B cell (primary cell): ENCODE measurements around the gene DNAJB2. TPM values are rescaled to one million over a fixed set of nuclear protein-coding genes. Genes with fewer than 3 reads are reported as not detected.

Experiments
- ATAC-seq: fragments of 200-7000 bp; cut with Tn5 transposase; one replicate; pipeline ENCODE4 v1.10.0; 2021; ENCODE audit warnings: low read depth, mild to moderate bottlenecking, moderate number of reproducible peaks, moderate library complexity
- CTCF ChIA-PET: fragments of 350-600 bp; sonication (Branson Sonifier 250); formaldehyde crosslinking; loops from one replicate; lab custom pipeline; 2021; ENCODE audit warnings: antibody characterized with exemption, inconsistent platforms; lab: Charles Lee
- POLR2A ChIA-PET: fragments of 350-600 bp; sonication (Branson Sonifier 250); formaldehyde crosslinking; loops from one replicate; lab custom pipeline; 2021; ENCODE audit warnings: antibody characterized with exemption; lab: Charles Lee
- DNase-seq: peaks from one replicate; pipeline ENCODE4 v3.0.0; 2013
- H2AFZ ChIP-seq: 2 replicates; pipeline ENCODE4 v1.6.1; 2012; ENCODE audit warnings: mild to moderate bottlenecking, low read depth, low read length; ENCODE audit not compliant: insufficient read depth, poor library complexity, severe bottlenecking
- H3K27ac ChIP-seq, 2 donors: 1 replicate in 1 of 2; 2 replicates in 1 of 2; pipeline ENCODE4 v1.5.1; 2012 to 2013; ENCODE audit warnings: low read length in 2 of 2, mild to moderate bottlenecking in 2 of 2, moderate library complexity in 1 of 2
- H3K27me3 ChIP-seq, 4 experiments: fragments of 200-600 bp in 1 of 4; sonication (generic) in 1 of 4; replicated peaks in 1 of 4; 1 replicate in 2 of 4; 2 replicates in 2 of 4; pipeline versions ENCODE4 v1.6.1 to v1.7.0; 2013 to 2016; ENCODE audit warnings: low read length in 3 of 4, mild to moderate bottlenecking in 2 of 4, mixed read lengths in 1 of 4, moderate library complexity in 1 of 4; ENCODE audit not compliant: insufficient read depth in 4 of 4, control insufficient read depth in 3 of 4; ENCODE audit errors: control extremely low read depth in 1 of 4
- H3K36me3 ChIP-seq, 2 experiments: replicated peaks in 1 of 2; 1 replicate in 1 of 2; 2 replicates in 1 of 2; pipeline versions ENCODE4 v1.6.1 to v1.7.1; 2013; ENCODE audit warnings: low read length in 1 of 2; ENCODE audit not compliant: insufficient read depth in 2 of 2, control insufficient read depth in 1 of 2; ENCODE audit errors: control extremely low read depth in 1 of 2, extremely low read depth in 1 of 2
- H3K4me1 ChIP-seq, 2 donors: fragments of 200-600 bp in 1 of 2; sonication (generic) in 1 of 2; 1 replicate in 1 of 2; 2 replicates in 1 of 2; pipeline versions ENCODE4 v1.5.1 to v1.6.1; 2013 to 2017; ENCODE audit warnings: low read length in 2 of 2; ENCODE audit not compliant: control insufficient read depth in 2 of 2, insufficient read depth in 2 of 2
- H3K4me2 ChIP-seq: replicated peaks from 2 replicates; pipeline ENCODE3; 2012; ENCODE audit warnings: mild to moderate bottlenecking, low read depth, low read length; ENCODE audit not compliant: poor library complexity, severe bottlenecking
- H3K4me3 ChIP-seq, 5 experiments: fragments of 200-600 bp in 1 of 5; sonication (generic) in 1 of 5; 1 replicate in 3 of 5; 2 replicates in 2 of 5; pipeline versions ENCODE4 v1.5.1 to v1.7.0; 2011 to 2016; ENCODE audit warnings: low read length in 4 of 5, mild to moderate bottlenecking in 4 of 5, low read depth in 2 of 5, control low read depth in 1 of 5, moderate library complexity in 1 of 5; ENCODE audit not compliant: insufficient read depth in 1 of 5; ENCODE audit errors: control extremely low read depth in 1 of 5, extremely low read depth in 1 of 5
- H3K79me2 ChIP-seq: fragments of 200-600 bp; sonication (generic); one replicate; pipeline ENCODE4 v1.6.0; 2016; ENCODE audit warnings: low read length; ENCODE audit not compliant: control insufficient read depth, insufficient read depth
- H3K9ac ChIP-seq: fragments of 200-600 bp; sonication (generic); 2 replicates; pipeline ENCODE4 v1.6.1; 2017; ENCODE audit warnings: mild to moderate bottlenecking, low read length, moderate library complexity
- H3K9me3 ChIP-seq, 3 donors: one replicate each; pipeline versions ENCODE4 v1.6.1 to v1.7.1; 2013; ENCODE audit warnings: low read length in 2 of 3; ENCODE audit not compliant: control insufficient read depth in 2 of 3, insufficient read depth in 1 of 3; ENCODE audit errors: control extremely low read depth in 1 of 3
- H4K20me1 ChIP-seq: 2 replicates; pipeline ENCODE4 v1.6.0; 2012; ENCODE audit warnings: mild to moderate bottlenecking, low read length; ENCODE audit not compliant: insufficient read depth, control insufficient read depth, poor library complexity, severe bottlenecking
- H3K27ac Mint-ChIP-seq: one replicate; pipeline ENCODE4 v1.8.0; 2021; ENCODE audit warnings: mixed read lengths
- H3K27me3 Mint-ChIP-seq: one replicate; pipeline ENCODE4 v1.8.0; 2021; ENCODE audit warnings: mixed read lengths
- H3K4me1 Mint-ChIP-seq: one replicate; pipeline ENCODE4 v1.8.0; 2021; ENCODE audit warnings: mixed read lengths
- H3K4me3 Mint-ChIP-seq: one replicate; pipeline ENCODE4 v1.8.0; 2021; ENCODE audit warnings: mixed read lengths
- H3K9me3 Mint-ChIP-seq: one replicate; pipeline ENCODE4 v1.8.0; 2022; ENCODE audit warnings: mixed read lengths; ENCODE audit not compliant: insufficient read depth
- EZH2 ChIP-seq: IDR thresholded peaks from 2 replicates; pipeline ENCODE4 v1.6.1; 2012; ENCODE audit warnings: borderline replicate concordance, low read depth, mild to moderate bottlenecking, moderate library complexity, low read length; ENCODE audit not compliant: insufficient read depth, poor library complexity, severe bottlenecking
- WGBS: methylation state at CpG from one replicate; pipeline ENCODE4 v1.1.5; 2013; ENCODE audit warnings: missing lambda C conversion rate; ENCODE audit not compliant: insufficient coverage; 5-methylcytosine and 5-hydroxymethylcytosine counted together
- intact Hi-C: fragments of 100-400 bp; cut with micrococcal nuclease; formaldehyde crosslinking; loops from one replicate; pipeline ENCODE4 v1.10.0; 2022
- polyA plus RNA-seq: library from polyadenylated mRNA; depleted of rRNA; stranded (reverse); fragments of >200 nt; gene quantifications from 2 replicates; pipeline ENCODE4 v1.2.3, GENCODE V29; 2012
- total RNA-seq, 2 donors: library from RNA; stranded (reverse); fragments of 120-200 nt in 1 of 2; gene quantifications; 1 replicate in 1 of 2; 2 replicates in 1 of 2; pipeline versions ENCODE4 v1.2.3 to v1.2.4, GENCODE V29; 2013 to 2022
- TF ChIP-seq, protein P1 (sequence below): fragments of 200-600 bp; IDR thresholded peaks from one replicate; pipeline ENCODE4 v1.8.0; 2022; ENCODE audit warnings: antibody characterized with exemption, mild to moderate bottlenecking

Gene DNAJB2
- total and polyA plus RNA-seq, 2 donors (not counting 1 experiment from before 2014, with no cell fraction given), result 127 to 184 TPM

DNA sequence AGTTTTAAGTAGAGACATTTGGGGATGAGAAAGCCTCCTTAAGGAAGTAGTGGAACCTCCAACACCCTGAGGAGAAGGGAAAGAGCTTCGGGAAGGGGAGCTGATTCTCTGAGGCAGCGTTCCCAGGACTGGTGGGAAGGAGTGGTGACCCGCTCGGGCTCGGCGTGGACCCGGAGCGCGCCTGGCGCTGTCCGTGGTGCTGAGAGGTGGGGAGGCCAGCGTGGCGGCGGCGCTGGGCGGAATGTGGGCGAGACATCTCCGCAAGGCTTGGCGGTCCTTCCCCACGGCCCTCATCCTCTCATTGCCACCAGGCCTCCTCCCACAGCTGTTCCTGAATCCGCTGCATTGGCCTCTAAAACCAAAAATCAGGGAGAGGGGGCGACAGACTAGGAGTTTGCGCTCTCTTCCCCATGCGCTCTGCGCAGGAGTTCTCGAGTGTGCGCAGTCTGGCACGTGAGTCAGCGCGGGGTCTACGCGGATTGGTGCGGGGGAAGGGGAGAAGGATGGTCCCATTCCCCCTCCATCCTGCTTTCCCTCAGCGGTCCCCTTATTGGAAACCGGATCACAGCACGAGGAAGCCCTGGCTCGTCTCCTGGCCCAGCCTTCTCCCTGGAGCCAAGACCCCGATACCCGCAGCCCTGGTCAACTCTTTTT lies 52.5 kb downstream of the DNAJB2 start:
- H3K4me1 ChIP-seq, result no peaks in the 10 kb centered on the region
- peaks cover 1 to 20% (median 5%) of the 10 kb centered on the region in 3 donors for H3K9me3 ChIP-seq
- no peaks in the 10 kb centered on the region for H4K20me1 ChIP-seq
- DNase-seq (no peak), ATAC-seq (no peak)
- Mint-ChIP-seq H3K4me1 (no peaks in the 10 kb centered on the region), H3K9me3 (peaks cover 4% of the 10 kb centered on the region), H3K27me3 (peaks cover 90% of the 10 kb centered on the region), H3K4me3 (no peak overlapping the region), H3K27ac (no peak overlapping the region)
- H3K4me2 ChIP-seq, result no peak overlapping the region
- no peak overlapping the region for H3K27ac ChIP-seq
- H3K79me2 ChIP-seq, result no peaks in the 10 kb centered on the region
- POLR2A ChIA-PET, result no interaction called here
- H3K9ac ChIP-seq, result no peak overlapping the region
- no peak overlapping the region for H3K4me3 ChIP-seq
- H2AFZ ChIP-seq, result no peak overlapping the region
- CTCF ChIA-PET, result no interaction called here
- TF ChIP-seq, protein P1, sequence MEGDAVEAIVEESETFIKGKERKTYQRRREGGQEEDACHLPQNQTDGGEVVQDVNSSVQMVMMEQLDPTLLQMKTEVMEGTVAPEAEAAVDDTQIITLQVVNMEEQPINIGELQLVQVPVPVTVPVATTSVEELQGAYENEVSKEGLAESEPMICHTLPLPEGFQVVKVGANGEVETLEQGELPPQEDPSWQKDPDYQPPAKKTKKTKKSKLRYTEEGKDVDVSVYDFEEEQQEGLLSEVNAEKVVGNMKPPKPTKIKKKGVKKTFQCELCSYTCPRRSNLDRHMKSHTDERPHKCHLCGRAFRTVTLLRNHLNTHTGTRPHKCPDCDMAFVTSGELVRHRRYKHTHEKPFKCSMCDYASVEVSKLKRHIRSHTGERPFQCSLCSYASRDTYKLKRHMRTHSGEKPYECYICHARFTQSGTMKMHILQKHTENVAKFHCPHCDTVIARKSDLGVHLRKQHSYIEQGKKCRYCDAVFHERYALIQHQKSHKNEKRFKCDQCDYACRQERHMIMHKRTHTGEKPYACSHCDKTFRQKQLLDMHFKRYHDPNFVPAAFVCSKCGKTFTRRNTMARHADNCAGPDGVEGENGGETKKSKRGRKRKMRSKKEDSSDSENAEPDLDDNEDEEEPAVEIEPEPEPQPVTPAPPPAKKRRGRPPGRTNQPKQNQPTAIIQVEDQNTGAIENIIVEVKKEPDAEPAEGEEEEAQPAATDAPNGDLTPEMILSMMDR, result no peak
- TF ChIP-seq EZH2, result no peak
- H3K27me3 ChIP-seq, result peaks cover 0 to 63% (median 20%) of the 10 kb centered on the region in 4 experiments
- 26% methylated on average over 35 of the region's 39 CpGs for WGBS
- H3K36me3 ChIP-seq, result no peaks in the 10 kb centered on the region
- intact Hi-C loops, result no loop called here

DNA sequence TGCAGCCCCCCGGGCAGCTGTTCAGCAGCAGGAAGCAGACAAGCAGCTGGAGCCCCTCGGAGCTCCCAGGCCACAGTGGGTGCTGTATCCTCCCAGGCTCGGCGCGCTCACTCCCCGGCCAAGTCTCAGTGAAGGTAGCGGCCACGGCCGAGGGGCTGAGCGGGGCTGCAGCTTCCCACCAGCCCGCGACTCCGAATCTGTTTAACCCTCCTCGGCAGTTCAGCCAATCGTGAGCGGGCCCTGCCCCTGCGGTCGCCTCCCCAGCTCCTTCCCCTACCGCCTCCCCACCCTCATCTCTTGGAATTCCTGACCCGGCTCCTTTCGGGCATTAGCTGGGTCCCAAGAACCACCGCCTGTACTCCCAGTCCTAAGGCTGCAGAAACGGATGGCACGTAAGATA lies 53.4 kb downstream of the DNAJB2 start, which contains the start of gene RESP18:
RESP18 (minus strand) TSS at position 203 of the 400 bp plus-strand sequence.
- H3K4me3 ChIP-seq, result no peak within 1 kb of the TSS
- CTCF ChIA-PET, result no interaction called here
- peaks cover 0 to 60% (median 20%) of the 10 kb centered on the region in 4 experiments for H3K27me3 ChIP-seq
- H3K79me2 ChIP-seq, result no peaks in the 10 kb centered on the region
- POLR2A ChIA-PET, result no interaction called here
- H3K27me3 Mint-ChIP-seq, result peaks cover 83% of the 10 kb centered on the region
- peaks cover 5% of the 10 kb centered on the region for H3K9me3 Mint-ChIP-seq
- no peaks in the 10 kb centered on the region for H3K36me3 ChIP-seq
- no peak within 1 kb of the TSS for H3K4me3 Mint-ChIP-seq
- H2AFZ ChIP-seq, result no peak within 1 kb of the TSS
- intact Hi-C loops, result no loop called here
- no peak within 1 kb of the TSS for H3K9ac ChIP-seq
- no peak within 1 kb of the TSS for H3K27ac ChIP-seq
- WGBS, result 24% methylated on average over 21 of the region's 24 CpGs
- DNase-seq (no peak), ATAC-seq (no peak)
- H3K27ac Mint-ChIP-seq, result no peak within 1 kb of the TSS
- peaks cover 1 to 23% (median 5%) of the 10 kb centered on the region in 3 donors for H3K9me3 ChIP-seq
- H3K4me1 ChIP-seq, result no peaks in the 10 kb centered on the region
- TF ChIP-seq EZH2, result no peak
- TF ChIP-seq, protein P1, result no peak
- H3K4me2 ChIP-seq, result no peak within 1 kb of the TSS
- no peaks in the 10 kb centered on the region for H4K20me1 ChIP-seq
- no peaks in the 10 kb centered on the region for H3K4me1 Mint-ChIP-seq
